C4-2B (cell line): Measurements from ENCODE around the gene XPO5.
"Not testable (repeated sequence)": the region's sequence is repeated elsewhere in the genome, so short reads cannot be mapped to it uniquely, and the experiment has no call there.

Source experiments
- H3K27ac ChIP-seq: fragments of 450-650 bp; 2 replicates; pipeline ENCODE4 v1.5.1; 2017
- ZFX ChIP-seq: fragments of 450-650 bp; IDR thresholded peaks from 2 replicates; pipeline ENCODE4 v1.6.1; 2017
- TF ChIP-seq, protein P1 (sequence below): fragments of 450-650 bp; conservative IDR thresholded peaks from 2 replicates; pipeline ENCODE4 v1.5.1; 2017; ENCODE audit warnings: mild to moderate bottlenecking

XPO5 gene

DNA sequence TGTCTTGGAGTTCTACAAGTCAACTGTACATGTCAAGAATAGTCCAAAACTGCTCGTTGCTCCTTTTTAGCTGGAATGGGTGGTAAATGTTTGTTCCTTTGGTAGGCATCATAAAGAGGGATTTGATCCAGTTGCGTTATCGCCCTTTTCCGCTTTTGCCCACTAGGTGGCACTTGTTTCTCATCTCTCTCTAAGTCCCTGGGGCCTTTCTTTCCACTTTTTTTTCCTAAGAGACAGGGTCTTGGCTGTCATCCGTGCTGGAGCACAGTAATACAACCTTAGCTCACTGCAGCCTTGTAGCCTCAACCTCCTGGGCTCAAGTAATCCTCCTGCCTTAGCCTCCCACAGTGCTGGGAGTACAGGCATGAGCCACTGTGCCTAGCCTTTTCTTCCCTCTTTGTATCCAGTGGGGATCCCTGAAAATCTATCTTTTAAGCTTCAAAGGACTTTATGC is 32.5 kb upstream of the XPO5 start:
- H3K27ac ChIP-seq = no peak overlapping the region
- TF ChIP-seq ZFX = no peak
- TF ChIP-seq, protein P1, sequence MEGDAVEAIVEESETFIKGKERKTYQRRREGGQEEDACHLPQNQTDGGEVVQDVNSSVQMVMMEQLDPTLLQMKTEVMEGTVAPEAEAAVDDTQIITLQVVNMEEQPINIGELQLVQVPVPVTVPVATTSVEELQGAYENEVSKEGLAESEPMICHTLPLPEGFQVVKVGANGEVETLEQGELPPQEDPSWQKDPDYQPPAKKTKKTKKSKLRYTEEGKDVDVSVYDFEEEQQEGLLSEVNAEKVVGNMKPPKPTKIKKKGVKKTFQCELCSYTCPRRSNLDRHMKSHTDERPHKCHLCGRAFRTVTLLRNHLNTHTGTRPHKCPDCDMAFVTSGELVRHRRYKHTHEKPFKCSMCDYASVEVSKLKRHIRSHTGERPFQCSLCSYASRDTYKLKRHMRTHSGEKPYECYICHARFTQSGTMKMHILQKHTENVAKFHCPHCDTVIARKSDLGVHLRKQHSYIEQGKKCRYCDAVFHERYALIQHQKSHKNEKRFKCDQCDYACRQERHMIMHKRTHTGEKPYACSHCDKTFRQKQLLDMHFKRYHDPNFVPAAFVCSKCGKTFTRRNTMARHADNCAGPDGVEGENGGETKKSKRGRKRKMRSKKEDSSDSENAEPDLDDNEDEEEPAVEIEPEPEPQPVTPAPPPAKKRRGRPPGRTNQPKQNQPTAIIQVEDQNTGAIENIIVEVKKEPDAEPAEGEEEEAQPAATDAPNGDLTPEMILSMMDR = peak; percentile 95

DNA sequence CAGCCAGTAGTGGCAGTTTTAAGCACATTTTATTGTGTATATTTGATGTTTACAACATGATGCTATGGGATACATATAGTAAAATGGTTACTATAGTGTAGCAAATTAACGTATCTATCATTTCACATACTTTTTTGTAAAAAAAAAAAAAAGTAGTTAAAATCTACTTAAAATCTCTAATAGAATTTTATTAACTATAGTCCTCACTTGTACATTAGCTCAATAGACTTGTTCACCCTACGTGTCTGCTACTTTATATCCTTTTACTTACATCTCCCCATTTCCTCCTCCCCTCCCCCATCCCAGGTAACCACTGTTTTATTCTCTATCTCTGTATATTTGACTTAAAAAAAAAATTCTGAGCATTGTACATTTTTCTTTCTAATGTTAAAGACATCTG is 30.2 kb upstream of the XPO5 start:
- TF ChIP-seq, protein P1 = no peak
- TF ChIP-seq ZFX = no peak
- no peak overlapping the region for H3K27ac ChIP-seq

DNA sequence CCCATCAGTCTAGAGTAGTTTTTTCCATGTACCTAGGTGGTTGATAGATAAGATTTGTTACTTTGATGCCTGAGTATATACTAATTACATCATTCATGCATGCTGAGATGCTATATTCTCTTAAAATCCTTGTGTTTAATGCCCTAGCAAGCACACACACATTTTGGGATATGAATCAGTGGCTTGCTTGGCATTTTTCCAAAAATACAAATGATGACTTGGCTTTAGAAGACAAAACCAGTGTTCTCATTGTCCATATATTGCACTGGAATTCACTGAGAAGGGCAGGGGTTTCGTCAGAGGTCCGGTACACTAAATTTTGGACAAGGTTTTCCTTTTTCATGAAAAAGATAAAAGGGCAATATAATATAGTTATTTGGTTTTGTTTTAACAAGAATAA is 28.3 kb upstream of the XPO5 start:
- no peak overlapping the region for H3K27ac ChIP-seq
- TF ChIP-seq, protein P1 = no peak
- TF ChIP-seq ZFX = no peak

DNA sequence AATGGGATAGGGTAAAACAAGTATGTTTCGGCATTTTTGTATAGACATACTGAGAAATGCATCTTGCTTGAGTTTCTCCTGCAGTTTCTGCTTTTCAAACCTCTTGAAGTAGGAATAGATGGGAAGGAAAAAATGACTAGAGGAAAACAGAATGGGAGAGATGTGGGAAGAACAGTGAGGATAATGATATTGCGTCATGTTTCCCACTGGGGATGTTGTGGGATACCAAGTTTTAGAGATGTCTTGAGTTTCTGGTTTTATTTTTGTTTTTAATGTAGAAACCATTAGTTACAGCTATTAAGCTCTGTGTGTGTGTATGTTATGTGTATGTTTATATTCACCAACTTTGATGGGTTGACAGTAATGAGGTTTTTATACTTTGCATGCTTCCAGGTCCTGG is 24.8 kb upstream of the XPO5 start:
- H3K27ac ChIP-seq = no peak overlapping the region
- TF ChIP-seq, protein P1 = no peak
- no peak for TF ChIP-seq ZFX

DNA sequence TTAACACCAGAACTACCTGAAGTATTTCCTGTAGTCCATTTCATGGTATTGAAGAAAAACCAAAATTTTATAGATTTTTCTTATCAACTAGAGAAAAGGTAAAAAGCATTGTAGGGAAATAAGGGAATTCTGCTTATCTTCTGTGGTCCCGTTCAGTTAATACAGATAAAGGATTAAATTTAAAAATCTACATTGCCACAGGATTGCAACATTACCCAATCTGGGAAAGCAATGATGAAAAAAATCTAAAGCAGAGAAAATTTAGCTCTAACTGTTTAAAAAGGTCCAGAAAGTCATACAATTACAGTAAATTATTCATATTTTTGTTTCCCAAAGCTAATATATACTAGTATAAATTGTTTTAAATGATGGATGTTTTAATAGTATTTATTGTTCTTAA is 18.1 kb upstream of the XPO5 start:
- TF ChIP-seq ZFX = no peak
- no peak overlapping the region for H3K27ac ChIP-seq

DNA sequence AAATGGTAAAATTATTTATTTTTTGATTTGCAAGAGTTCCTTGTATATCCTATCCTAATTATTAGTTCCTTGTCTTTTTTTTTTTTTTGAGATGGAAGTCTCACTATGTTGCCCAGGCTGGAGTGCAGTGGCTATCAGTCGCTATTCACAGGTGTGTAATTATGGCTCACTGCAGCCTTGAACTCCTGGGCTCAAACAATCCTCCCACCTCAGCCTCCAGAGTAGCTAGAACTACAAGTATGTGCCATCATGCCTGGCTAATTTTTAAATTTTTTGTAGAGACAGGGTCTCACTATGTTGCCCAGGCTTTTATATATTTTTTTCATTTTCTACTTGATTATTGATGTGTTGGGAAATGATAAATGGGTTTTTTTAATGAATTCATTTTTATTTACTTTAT is 13.7 kb upstream of the XPO5 start:
- not testable (repeated sequence) for H3K27ac ChIP-seq

DNA sequence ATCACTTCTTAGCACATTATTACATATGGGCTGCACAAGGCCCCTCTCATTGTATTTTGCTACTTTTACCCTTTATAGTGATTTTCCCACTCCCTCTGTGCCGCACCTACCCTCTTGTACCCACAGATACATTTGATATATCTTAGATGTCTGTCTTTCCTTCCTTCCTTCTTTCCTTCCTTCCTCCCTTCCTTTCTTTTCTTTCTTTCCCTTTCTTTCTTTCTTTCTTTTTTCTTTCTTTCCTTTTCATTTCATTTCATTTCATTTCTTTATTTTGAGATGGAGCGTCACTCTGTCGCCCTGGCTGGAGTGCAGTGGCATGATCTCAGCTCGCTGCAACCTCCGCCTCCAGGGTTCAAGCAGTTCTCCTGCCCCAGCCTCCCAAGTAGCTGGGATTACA is 12.4 kb upstream of the XPO5 start:
- TF ChIP-seq, protein P1 = no peak
- no peak for TF ChIP-seq ZFX

DNA sequence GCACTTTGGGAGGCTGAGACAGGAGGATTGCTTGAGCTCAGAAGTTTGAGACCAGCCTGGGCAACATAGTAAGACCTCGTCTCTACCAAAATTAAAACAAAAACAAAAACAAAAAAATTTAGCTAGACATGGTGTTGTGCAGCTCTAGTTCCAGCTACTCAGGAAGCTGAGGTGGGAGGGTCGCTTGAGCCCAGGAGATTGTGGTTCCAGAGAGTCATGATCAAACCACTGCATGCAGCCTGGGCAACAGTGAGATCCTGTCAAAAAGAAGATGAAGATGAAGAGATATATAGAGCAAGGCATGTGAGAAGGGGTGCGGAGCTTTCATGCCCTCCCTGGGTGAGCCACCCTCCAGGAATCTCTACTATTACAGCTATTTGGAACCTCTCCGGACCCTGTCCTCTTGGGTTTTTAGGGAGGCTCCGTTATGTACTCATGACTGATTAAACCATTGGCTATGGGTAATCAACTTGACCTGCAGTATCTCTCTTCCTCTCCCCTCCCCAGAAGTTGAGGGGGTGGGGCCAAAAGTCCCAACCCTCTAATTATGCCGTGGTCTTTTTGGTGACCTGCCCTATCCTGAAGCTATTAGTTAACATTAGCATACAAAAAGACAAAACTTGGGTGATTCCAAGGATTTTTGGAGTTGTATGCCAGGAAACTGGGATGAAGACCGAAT is 9.2 kb upstream of the XPO5 start:
- no peak overlapping the region for H3K27ac ChIP-seq
- TF ChIP-seq ZFX = no peak

More for the DNA sequence above, 12.4 kb upstream of the XPO5 start:
- H3K27ac ChIP-seq = no peak overlapping the region

DNA sequence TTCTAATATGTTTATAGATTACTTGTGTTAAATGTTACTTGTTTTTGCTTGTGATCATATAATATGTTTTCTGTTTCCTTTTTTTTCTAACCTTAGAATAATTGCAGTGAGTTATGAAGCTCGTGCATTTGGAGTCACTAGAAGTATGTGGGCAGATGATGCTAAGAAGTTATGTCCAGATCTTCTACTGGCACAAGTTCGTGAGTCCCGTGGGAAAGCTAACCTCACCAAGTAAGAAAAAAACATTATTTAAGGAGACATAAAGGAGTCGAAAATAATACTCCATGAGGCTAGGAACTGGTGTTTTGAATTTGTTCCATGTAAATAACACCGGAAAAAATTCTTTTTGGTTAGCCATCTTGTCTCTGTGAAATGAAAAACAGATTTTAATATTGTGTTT is 7.1 kb upstream of the XPO5 start:
- H3K27ac ChIP-seq = no peak overlapping the region
- TF ChIP-seq, protein P1 = no peak
- no peak for TF ChIP-seq ZFX
